ENCODE results near the gene RAD51B.
"Not testable (repeated sequence)": the region's sequence is repeated elsewhere in the genome, so short reads cannot be mapped to it uniquely, and the experiment has no call there.

The RAD51B gene

DNA sequence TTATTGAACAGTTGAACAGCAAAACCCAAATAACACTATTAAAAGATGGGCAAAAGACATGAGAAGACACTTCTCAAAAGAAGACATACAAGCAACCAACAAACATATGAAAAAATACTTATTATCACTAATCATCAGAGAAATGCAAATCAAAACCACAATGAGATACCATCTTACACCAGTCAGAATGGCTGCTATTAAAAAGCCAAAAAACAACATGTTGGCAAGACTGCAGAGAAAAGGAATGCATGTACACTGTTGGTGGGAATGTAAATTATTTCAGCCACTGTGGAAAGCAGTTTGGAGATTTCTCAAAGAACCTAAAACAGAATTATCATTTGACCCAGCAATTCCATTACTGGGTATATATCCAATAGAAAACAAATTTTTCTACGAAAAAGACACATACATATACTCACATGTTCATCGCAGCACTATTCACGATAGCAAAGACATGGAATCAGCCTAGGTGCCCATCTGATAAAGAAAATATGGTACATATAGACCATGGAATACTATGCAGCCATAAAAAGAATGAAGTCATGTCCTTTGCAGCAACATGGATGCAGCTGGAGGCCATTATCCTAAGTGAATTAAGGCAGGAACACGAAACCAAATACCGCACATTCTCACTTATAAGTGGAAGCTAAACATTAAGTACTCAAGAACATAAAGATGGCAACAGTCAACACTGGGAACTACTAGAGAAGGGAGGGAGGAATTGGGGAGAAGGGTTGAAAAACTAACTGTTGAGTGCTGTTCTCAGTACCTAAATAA is 367.1 kb downstream of the RAD51B start:
- not testable (repeated sequence) for DNase-seq

- no peak for DNase-seq
Measured at GRCh38 chr14:68188174-68188573, 368.6 kb downstream of the RAD51B start.

- no peak for DNase-seq
Measured at GRCh38 chr14:68190032-68190431, 370.5 kb downstream of the RAD51B start.

DNA sequence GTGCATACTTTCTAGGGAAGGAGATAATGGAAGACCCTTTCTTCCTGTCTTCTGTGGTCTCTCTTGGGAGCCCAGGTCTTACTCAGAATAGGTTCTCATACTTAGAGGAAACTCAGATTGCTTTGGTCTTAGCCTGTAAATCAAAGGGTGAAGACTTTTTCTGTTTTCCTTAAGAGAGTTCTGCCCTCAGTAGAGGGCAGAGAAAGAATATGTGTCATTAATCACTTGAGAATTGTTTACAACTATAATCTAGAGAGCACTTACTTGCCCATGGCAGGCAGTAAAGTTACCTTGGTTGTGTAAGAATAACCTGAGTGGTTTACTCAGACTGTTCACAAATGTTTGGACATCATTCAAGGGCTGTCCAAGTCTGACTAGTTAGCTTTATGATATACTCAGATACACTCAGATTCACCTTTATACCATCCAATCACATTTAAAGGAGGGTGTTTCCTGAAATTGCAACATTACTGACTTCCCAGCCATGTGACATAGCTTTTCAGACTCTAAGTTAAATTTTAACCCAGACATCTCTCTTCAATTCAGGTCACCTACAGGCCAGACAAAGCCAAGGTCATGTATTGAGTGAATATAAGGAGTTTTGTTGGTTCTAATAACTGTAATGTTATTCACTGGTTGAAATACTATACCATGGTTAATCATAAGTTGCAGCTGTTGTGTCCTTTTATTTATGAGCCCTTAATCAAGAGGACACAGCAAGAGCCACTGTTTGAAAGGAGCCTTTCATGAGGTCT is 372.2 kb downstream of the RAD51B start:
- DNase-seq, result peak; percentile 31

GRCh38 chr14:68192935-68193334 is 373.4 kb downstream of the RAD51B start:
- no peak for DNase-seq

DNA sequence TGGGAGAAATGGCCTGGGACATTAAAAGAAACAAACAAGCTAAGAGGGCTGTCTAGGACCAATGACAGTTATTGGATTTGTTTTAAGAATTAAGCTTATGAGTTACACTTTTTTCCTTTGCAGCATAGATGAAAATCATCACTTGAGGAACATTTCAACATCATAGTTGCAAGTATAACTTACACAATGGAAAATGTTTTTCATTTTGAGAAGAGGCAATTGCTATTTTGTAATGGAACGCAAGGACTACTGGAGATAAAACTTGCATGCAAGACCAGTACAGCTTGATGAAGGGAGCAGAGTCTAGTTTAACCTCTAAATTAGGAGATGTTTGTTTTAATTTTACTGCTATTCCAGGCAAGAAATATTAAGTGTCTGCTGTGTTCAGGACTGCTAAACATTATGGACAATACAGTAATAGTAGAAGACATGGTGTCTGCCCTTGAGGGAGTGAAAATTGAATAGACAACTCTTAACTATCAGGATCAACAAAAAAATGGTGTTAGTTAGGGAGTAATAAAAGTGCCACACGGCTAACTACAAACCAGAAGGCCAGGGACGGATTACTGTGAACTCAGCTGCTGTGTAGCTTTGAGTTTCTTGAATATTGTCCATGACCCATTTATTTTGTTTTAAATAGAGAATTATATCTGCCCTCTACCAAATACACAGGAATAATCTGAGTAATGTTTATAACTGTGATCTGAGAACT is 374.5 kb downstream of the RAD51B start:
- DNase-seq, result no peak

- DNase-seq, result no peak
Measured at GRCh38 chr14:68195126-68195525, 375.5 kb downstream of the RAD51B start.

DNA sequence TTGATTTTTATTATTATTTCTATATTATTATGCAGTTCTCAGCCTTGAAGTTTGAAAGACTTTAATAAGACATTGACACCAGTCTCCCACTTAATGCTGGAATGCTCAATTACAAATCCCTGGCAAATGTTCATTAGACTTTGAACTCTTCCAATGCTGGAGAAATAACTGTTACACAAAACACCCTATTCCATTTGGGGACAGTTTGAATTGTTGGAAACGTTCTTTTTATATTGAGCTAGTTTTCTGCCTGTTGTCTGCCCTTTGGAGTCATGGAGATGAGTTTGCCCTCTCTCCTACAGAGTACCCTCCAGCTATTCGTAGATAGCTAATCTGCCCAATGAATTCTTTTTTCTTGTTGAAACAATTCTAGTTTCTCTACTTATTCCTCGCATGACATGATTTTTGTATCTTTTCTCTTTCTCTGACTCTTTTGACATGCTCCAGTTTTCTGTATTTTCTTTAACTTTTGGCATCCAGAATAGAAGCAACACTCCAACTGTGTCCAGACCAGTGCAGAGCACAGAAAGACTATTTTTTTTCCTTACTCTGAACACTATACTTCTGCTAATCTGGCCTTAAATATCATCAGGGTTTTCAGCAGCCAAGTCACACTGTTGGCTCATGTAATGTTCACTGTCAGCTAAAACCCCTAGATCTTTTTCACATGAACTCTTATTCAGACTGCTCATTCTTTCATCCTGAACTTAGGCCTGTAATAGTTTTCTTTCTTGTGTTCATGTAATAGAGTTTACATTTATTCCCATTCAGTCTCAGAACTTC is 379.3 kb downstream of the RAD51B start:
- no peak for DNase-seq

- DNase-seq, result no peak
Measured at GRCh38 chr14:68199554-68200151, 380.1 kb downstream of the RAD51B start.

DNA sequence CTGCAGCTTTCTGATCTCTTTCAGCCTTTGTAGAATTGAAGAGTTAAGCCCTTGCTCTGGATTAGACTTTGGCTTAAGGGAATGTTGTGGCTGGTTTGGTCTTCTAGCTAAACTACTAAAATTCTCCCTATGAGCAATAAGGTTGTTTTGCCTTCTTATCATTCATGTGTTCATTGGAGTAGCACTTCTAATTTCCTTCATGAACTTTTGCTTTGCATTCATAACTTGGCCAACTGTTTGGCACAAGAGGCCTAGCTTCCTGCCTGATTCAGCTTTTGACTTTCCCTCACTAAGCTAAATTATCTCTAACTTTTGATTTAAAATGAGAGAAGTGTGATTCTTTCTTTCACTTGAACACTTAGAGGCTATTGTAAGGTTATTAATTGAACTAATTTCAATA is 384.3 kb downstream of the RAD51B start:
- DNase-seq, result no peak

DNA sequence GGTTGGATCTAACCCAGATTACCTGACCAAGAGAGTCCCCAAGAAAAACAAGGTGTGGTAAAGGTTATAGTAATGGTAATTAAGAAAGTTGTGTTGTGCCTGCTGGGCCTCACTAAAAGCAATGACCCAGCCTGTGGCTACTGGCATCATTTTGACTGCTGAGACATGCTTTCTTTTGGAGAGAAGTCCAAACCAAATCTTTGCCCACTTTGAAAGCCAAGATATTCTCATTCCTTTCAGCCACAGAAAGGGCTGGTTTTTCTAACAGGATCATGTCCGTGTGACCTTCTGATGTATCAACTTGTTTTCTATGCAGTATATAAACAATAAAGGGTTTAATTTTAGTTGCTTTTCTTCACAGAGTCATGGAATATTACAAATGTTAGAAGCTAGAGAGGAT is 388.6 kb downstream of the RAD51B start:
- DNase-seq, result no peak

DNA sequence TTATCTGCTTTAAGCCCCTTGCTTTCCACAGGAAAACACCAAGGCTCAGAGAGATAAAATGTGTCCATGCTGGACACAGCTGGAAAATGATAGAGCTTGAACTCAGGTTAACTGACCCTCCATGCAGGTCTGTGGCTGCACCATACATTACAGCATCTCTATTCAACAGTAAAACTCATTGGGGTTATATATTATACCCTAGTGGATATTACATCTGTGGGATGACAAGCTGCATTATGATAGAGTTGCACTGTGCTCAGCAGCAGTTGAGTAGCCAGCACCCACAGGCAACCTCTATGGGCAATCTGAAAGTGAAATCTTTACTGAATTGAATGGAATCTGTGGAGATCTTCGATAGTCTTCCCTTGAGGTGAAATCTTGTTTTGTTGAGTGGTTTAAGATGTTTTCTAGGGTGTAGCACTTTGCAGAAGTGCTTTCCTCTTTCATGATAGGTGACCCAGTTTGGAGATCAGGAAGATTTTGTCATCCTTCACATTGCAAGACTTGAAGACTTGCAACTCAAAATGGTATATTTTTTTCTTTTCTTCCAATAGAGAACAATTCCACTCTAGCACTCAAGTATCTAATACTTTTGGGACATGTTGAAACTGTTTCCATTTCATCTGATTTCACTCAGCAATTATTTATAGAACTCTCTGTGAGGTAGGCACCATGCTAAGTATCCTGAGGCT is 389.2 kb downstream of the RAD51B start:
- DNase-seq, result no peak

- no peak for DNase-seq
Measured at GRCh38 chr14:68210729-68211299, 391.2 kb downstream of the RAD51B start.

GRCh38 chr14:68211421-68211820 is 391.8 kb downstream of the RAD51B start:
- no peak for DNase-seq

DNA sequence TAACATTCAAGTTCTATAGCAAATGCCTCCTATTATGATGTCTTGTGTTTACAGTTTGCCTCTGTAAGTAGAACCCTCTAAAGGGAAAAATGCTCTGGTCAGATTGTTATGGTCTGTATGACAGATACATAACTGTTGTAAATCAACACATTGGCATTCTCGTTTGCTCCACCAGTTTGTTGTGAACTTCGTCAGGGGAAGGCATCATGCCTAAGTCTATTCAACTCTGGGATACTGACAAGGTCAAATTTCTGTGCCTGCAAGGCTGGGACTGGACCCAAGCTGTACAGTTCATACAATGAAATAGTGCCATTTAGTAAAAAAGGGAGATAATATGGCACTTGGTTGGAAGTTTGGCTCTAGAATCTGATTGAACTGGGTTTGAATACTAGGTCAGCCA is 392.3 kb downstream of the RAD51B start:
- no peak for DNase-seq

GRCh38 chr14:68212361-68212760 is 392.8 kb downstream of the RAD51B start:
- no peak for DNase-seq

GRCh38 chr14:68214431-68214830 is 394.9 kb downstream of the RAD51B start:
- DNase-seq, result no peak

DNA sequence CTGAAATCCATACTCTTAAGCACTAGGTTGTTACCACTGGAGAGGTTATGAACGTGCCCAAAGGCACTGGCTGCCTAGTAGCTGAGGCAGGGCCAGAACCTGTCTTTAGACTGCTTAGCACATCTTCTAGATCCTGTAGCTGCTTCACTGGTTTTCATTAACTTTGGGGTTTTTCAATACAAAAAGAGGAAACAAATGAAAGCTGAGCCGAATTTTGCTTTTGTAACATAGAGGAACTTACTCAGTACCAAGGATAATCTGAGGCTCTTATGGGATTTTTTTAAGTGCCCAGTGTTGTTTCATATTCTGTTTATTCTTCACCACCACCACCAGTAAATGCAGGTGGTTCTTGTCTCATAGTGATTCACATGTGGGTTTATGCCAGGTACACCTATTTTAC is 396.1 kb downstream of the RAD51B start:
- no peak for DNase-seq

GRCh38 chr14:68216079-68216478 is 396.5 kb downstream of the RAD51B start:
- no peak for DNase-seq

- no peak for DNase-seq
Measured at GRCh38 chr14:68216957-68217356, 397.4 kb downstream of the RAD51B start.

GRCh38 chr14:68217791-68218340 is 398.3 kb downstream of the RAD51B start:
- no peak for DNase-seq

Measured in NCI-H524 treated with DMSO at 0.1 percent for 48 hours (cell line).